ENCODE data around the gene ZFYVE9. TPM values are rescaled to one million over a fixed set of nuclear protein-coding genes. Genes with fewer than 3 reads are reported as not detected.

Gene ZFYVE9
- total and polyA plus RNA-seq, 2 of the 8 experiments (the other 6 are each of a cell fraction or from before 2014, with no cell fraction given), result 5.8 to 26.5 TPM

DNA sequence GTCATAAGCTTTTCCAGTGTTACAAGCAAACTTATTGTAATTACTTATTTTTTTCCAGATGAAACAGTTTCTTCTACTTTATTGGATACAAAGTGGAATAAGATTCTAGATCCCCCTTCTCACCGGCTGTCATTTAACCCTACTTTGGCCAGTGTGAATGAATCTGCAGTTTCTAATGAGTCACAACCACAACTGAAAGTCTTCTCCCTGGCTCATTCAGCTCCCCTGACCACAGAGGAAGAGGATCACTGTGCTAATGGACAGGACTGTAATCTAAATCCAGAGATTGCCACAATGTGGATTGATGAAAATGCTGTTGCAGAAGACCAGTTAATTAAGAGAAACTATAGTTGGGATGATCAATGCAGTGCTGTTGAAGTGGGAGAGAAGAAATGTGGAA, 95.5 kb downstream of the ZFYVE9 start (continued):
- no peak for TF ChIP-seq HDAC2 (IDR thresholded peaks at IDR 0.05; ENCODE audit: borderline replicate concordance in 1 of 2, low read depth in 2 of 2, low read length in 2 of 2)

Measured in H1 (cell line).